ENCODE results near the gene ZNF490.
A peak's percentile ranks its signal among the peaks of the same experiment; 100 is the strongest.

ZNF490 gene

GRCh38 chr19:12610540-12611360, at the start of gene ZNF490, which contains the start of gene ZNF791:
TSS of gene ZNF490 (minus strand) at chr19:12610813. CDS start at chr19:12610680, 133 bp downstream.
TSS of gene ZNF791 (plus strand) at chr19:12610920. CDS start at chr19:12611080, 160 bp downstream.
- TF ChIP-seq CTCF (IDR thresholded peaks at IDR 0.05; ENCODE audit: low read depth, low read length, missing control alignments): no peak
- peak; percentile 97 for DNase-seq (ENCODE audit: extremely low read depth, low read depth)
- peak within 1 kb of the TSS; percentile 98 for H3K4me3 ChIP-seq (replicated peaks; ENCODE audit: low read depth, low read length)

GRCh38 chr19:12657966-12658365, 47.4 kb upstream of the ZNF490 start:
- no peak for DNase-seq (ENCODE audit: extremely low read depth, low read depth)
- no peak overlapping the region for H3K4me3 ChIP-seq (replicated peaks; ENCODE audit: low read depth, low read length)
- peak; percentile 4 for TF ChIP-seq CTCF (IDR thresholded peaks at IDR 0.05; ENCODE audit: low read depth, low read length, missing control alignments)

- no peak for DNase-seq (ENCODE audit: extremely low read depth, low read depth)
- no peak for TF ChIP-seq CTCF (IDR thresholded peaks at IDR 0.05; ENCODE audit: low read depth, low read length, missing control alignments)
- no peak overlapping the region for H3K4me3 ChIP-seq (replicated peaks; ENCODE audit: low read depth, low read length)
These were observed 46.4 kb upstream of the ZNF490 start for GRCh38 chr19:12656899-12657571.

- DNase-seq (ENCODE audit: extremely low read depth, low read depth): no peak
- no peak for TF ChIP-seq CTCF (IDR thresholded peaks at IDR 0.05; ENCODE audit: low read depth, low read length, missing control alignments)
- H3K4me3 ChIP-seq (replicated peaks; ENCODE audit: low read depth, low read length): no peak overlapping the region
These were observed 44.9 kb upstream of the ZNF490 start for GRCh38 chr19:12655546-12655945.

GRCh38 chr19:12652219-12652618, 41.6 kb upstream of the ZNF490 start:
- no peak for TF ChIP-seq CTCF (IDR thresholded peaks at IDR 0.05; ENCODE audit: low read depth, low read length, missing control alignments)
- no peak for DNase-seq (ENCODE audit: extremely low read depth, low read depth)
- H3K4me3 ChIP-seq (replicated peaks; ENCODE audit: low read depth, low read length): no peak overlapping the region

- DNase-seq (ENCODE audit: extremely low read depth, low read depth): no peak
- no peak overlapping the region for H3K4me3 ChIP-seq (replicated peaks; ENCODE audit: low read depth, low read length)
- TF ChIP-seq CTCF (IDR thresholded peaks at IDR 0.05; ENCODE audit: low read depth, low read length, missing control alignments): no peak
These were observed 39.3 kb upstream of the ZNF490 start for GRCh38 chr19:12649941-12650340.

Data from HFF-Myc (cell line).